Heart right ventricle (tissue), 16 donors: Measurements from ENCODE around the gene TNNI2. TPM values are rescaled to one million over a fixed set of nuclear protein-coding genes. Genes with fewer than 3 reads are reported as not detected.
"Not testable (repeated sequence)": the region's sequence is repeated elsewhere in the genome, so short reads cannot be mapped to it uniquely, and the experiment has no call there.

Source experiments
- ATAC-seq, 8 donors: fragments of 200-7000 bp; cut with Tn5 transposase; one replicate each; pipeline ENCODE4 v1.9.1; 2020; ENCODE audit warnings: mild to moderate bottlenecking in 8 of 8, moderate library complexity in 8 of 8, moderate number of reproducible peaks in 1 of 8
- DNase-seq, 2 donors: peaks; one replicate each; pipeline ENCODE4 v3.0.0-alpha.2; 2020
- H3K27ac ChIP-seq, 10 donors: fragments of 200-600 bp; sonication (generic) in 2 of 10; one replicate each; pipeline versions ENCODE4 v1.5.0 to v1.8.0; 2020 to 2022; ENCODE audit warnings: mild to moderate bottlenecking in 3 of 10
- H3K27me3 ChIP-seq, 7 donors: fragments of 200-600 bp; one replicate each; pipeline ENCODE4 v1.8.0; 2021 to 2022; ENCODE audit warnings: mild to moderate bottlenecking in 2 of 7
- H3K36me3 ChIP-seq, 9 donors: fragments of 200-600 bp; sonication (generic) in 1 of 9; one replicate each; pipeline versions ENCODE4 v1.5.0 to v1.8.0; 2020 to 2022; ENCODE audit warnings: mild to moderate bottlenecking in 2 of 9
- H3K4me1 ChIP-seq, 9 donors: fragments of 200-600 bp; sonication (generic) in 1 of 9; one replicate each; pipeline versions ENCODE4 v1.5.0 to v1.8.0; 2020 to 2022; ENCODE audit warnings: mild to moderate bottlenecking in 4 of 9
- H3K4me3 ChIP-seq, 10 donors: fragments of 200-600 bp; sonication (generic) in 2 of 10; one replicate each; pipeline versions ENCODE4 v1.5.0 to v1.8.0; 2020 to 2022; ENCODE audit warnings: mild to moderate bottlenecking in 7 of 10, moderate library complexity in 2 of 10
- H3K9me3 ChIP-seq, 11 donors: fragments of 200-600 bp in 10 of 11; sonication (generic) in 2 of 11; one replicate each; pipeline versions ENCODE4 v1.5.0 to v1.8.0; 2013 to 2022; ENCODE audit warnings: mild to moderate bottlenecking in 2 of 11, control low read depth in 1 of 11, moderate library complexity in 1 of 11
- WGBS, 2 donors: extraction: QIAGEN DNeasy Blood & Tissue Kit; methylation state at CpG; one replicate each; pipeline ENCODE4 v1.1.7; 2013; ENCODE audit warnings: inconsistent platforms in 1 of 2; 5-methylcytosine and 5-hydroxymethylcytosine counted together
- intact Hi-C, 10 donors: fragments of 100-400 bp; cut with DNase I; formaldehyde crosslinking; loops; one replicate each; pipeline versions ENCODE4 v1.11.1 to v1.14.2; 2022
- polyA plus RNA-seq, 2 donors: library from polyadenylated mRNA; stranded (reverse); fragments of 200-250 nt; gene quantifications; one replicate each; pipeline ENCODE4 v1.2.3, GENCODE V29; 2013
- total RNA-seq, 10 donors: library from RNA; stranded (reverse); fragmentation: NEBNext Ultra II Directional in 3 of 10; extraction: Animal tissue kit (Norgen Biotek cat#: 25700) in 3 of 10; gene quantifications; one replicate each; pipeline versions ENCODE4 v1.2.1 to v1.2.4, GENCODE V29; 2021 to 2023
- TF ChIP-seq, protein P1 (sequence below), 9 donors: fragments of 200-600 bp; sonication (generic) in 2 of 9; IDR thresholded peaks; one replicate each; pipeline versions ENCODE4 v1.5.0 to v1.8.0; 2021 to 2022; ENCODE audit warnings: antibody characterized with exemption in 9 of 9, mild to moderate bottlenecking in 5 of 9, moderate library complexity in 1 of 9
- donor health status: Arrhythmogenic right ventricular cardiomyopathy.
- donor health status: ischemic (EF 13 %, LVEDD 7.1; RV severe dilation, severe dysfunction).
- donor health status: healthy with polysubstance abuse.
- donor health status: DM: no; HTN: yes; CAD: no.
- donor health status: DM: no; HTN: no; CAD: no.
- donor health status: ischemic (EF 25% LVEDD 6.9; RV normal size, moderate dysfunction).
- donor health status: ischemic (EF 25% LVEDD 5.7; RV mildly dilated, moderate dysfunction).
- donor health status: healthy.
- donor health status: DM: yes; HTN: yes; CAD: no.
- donor health status: Ischemic cardiomyopathy.
- donor health status: ischemic (EF 35%, LVEDD 5.7; RV mildly dilated, moderate dysfunction).
- donor health status: nonischemic (EF 11% LVEDD 7.7; RV severe dilation, severe dysfunction).
- donor health status: DM: yes; HTN: yes; CAD: no.
- donor health status: PGD.
- donor health status: ischemic (EF 29% LVEDD 5.4; RV normal size, mild dysfunction).
- donor health status: nonischemic (EF 23%, LVEDD 6.1; RV moderate dilation, normal function).

Gene TNNI2
- total and polyA plus RNA-seq, 12 donors: 0.36 to 1.2 (median 0.55) TPM; not detected in 7

GRCh38 chr11:1812801-1813200, 26.0 kb upstream of the TNNI2 start:
- Histone ChIP-seq H3K27ac (no peak overlapping the region), H3K27me3 (peaks cover 0 to 68% (median 7%) of the 10 kb centered on the region in 7 donors), H3K36me3 (no peaks in the 10 kb centered on the region), H3K4me1 (peaks cover 0 to 11% (median 0%) of the 10 kb centered on the region in 9 donors), H3K9me3 (peaks cover 0 to 14% (median 1%) of the 10 kb centered on the region in 11 donors), H3K4me3 (no peak overlapping the region)
- DNase-seq (no peak), ATAC-seq (no peak)
- intact Hi-C loops: loop anchor here in 1 of 10 donors (5.0 kb wide), 1 partner anchor 116 kb away; the partner anchor contains the start of gene KRTAP5-6
- WGBS, 2 donors: 91 to 95% methylated on average over 15 of the region's 15 CpGs
- TF ChIP-seq, protein P1, sequence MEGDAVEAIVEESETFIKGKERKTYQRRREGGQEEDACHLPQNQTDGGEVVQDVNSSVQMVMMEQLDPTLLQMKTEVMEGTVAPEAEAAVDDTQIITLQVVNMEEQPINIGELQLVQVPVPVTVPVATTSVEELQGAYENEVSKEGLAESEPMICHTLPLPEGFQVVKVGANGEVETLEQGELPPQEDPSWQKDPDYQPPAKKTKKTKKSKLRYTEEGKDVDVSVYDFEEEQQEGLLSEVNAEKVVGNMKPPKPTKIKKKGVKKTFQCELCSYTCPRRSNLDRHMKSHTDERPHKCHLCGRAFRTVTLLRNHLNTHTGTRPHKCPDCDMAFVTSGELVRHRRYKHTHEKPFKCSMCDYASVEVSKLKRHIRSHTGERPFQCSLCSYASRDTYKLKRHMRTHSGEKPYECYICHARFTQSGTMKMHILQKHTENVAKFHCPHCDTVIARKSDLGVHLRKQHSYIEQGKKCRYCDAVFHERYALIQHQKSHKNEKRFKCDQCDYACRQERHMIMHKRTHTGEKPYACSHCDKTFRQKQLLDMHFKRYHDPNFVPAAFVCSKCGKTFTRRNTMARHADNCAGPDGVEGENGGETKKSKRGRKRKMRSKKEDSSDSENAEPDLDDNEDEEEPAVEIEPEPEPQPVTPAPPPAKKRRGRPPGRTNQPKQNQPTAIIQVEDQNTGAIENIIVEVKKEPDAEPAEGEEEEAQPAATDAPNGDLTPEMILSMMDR (IDR thresholded peaks at IDR 0.05): no peak

- intact Hi-C loops: loop anchor here in 1 of 10 donors (5.0 kb wide), 1 partner anchor 116 kb away; the partner anchor contains the start of gene KRTAP5-6
- peaks cover 0 to 20% (median 4%) of the 10 kb centered on the region in 11 donors for H3K9me3 ChIP-seq
- not testable (repeated sequence) for H3K4me3 ChIP-seq, H3K27ac ChIP-seq, ATAC-seq, DNase-seq, H3K36me3 ChIP-seq
- H3K27me3 ChIP-seq: peaks cover 0 to 63% (median 7%) of the 10 kb centered on the region in 7 donors
- WGBS, 2 donors: 86 to 90% methylated on average over 9 of the region's 9 CpGs
- peaks cover 0 to 11% (median 0%) of the 10 kb centered on the region in 9 donors for H3K4me1 ChIP-seq
Measured at GRCh38 chr11:1813356-1813755, 25.4 kb upstream of the TNNI2 start.

GRCh38 chr11:1814691-1815090, 24.1 kb upstream of the TNNI2 start:
- peaks cover 0 to 56% (median 7%) of the 10 kb centered on the region in 7 donors for H3K27me3 ChIP-seq
- WGBS, 2 donors: 78 to 79% methylated on average over 10 of the region's 10 CpGs
- H3K4me3 ChIP-seq: no peak overlapping the region
- H3K9me3 ChIP-seq: peaks cover 0 to 33% (median 7%) of the 10 kb centered on the region in 11 donors
- intact Hi-C loops: loop anchor here in 1 of 10 donors (5.0 kb wide), 1 partner anchor 117 kb away; the partner anchor contains the start of gene KRTAP5-6
- H3K4me1 ChIP-seq: peaks cover 0 to 11% (median 0%) of the 10 kb centered on the region in 9 donors
- TF ChIP-seq, protein P1 (IDR thresholded peaks at IDR 0.05): no peak
- H3K36me3 ChIP-seq: no peaks in the 10 kb centered on the region
- DNase-seq: no peak
- no peak overlapping the region for H3K27ac ChIP-seq
- no peak for ATAC-seq

DNA sequence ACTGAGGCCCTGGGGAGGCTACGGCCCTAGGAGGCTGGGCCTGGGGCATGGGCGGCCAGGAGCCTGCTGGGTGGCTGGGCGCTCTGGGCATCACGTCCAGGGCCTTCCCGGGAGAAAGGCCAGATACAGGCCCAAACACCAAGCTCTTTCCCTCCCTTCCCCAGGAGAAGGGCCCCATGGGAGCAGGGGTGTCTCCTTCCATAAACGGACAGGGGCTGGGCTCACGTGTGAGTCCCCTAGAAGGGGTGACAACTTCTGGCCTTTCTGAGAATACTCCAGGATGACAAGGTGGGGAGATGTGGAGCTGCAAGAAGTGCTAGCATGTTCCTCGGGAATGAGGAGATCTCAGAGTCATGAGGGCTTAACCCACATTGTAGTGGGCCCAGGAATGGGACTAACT, 23.5 kb upstream of the TNNI2 start:
- TF ChIP-seq, protein P1 (IDR thresholded peaks at IDR 0.05): no peak
- intact Hi-C loops: no loop called here
- Histone ChIP-seq H3K9me3 (peaks cover 0 to 37% (median 7%) of the 10 kb centered on the region in 11 donors), H3K27me3 (peaks cover 0 to 50% (median 7%) of the 10 kb centered on the region in 7 donors), H3K36me3 (no peaks in the 10 kb centered on the region), H3K4me1 (peaks cover 0 to 10% (median 0%) of the 10 kb centered on the region in 9 donors), H3K4me3 (no peak overlapping the region), H3K27ac (no peak overlapping the region)
- no peak for DNase-seq
- ATAC-seq: no peak
- 84 to 86% methylated on average over 8 of the region's 8 CpGs for WGBS, 2 donors

GRCh38 chr11:1815751-1816150, 23.0 kb upstream of the TNNI2 start:
- intact Hi-C loops: no loop called here
- H3K27ac ChIP-seq: no peak overlapping the region
- no peak overlapping the region for H3K4me3 ChIP-seq
- H3K4me1 ChIP-seq: peaks cover 0 to 5% (median 0%) of the 10 kb centered on the region in 9 donors
- no peak for ATAC-seq
- peaks cover 0 to 37% (median 7%) of the 10 kb centered on the region in 11 donors for H3K9me3 ChIP-seq
- TF ChIP-seq, protein P1 (IDR thresholded peaks at IDR 0.05): no peak
- no peak for DNase-seq
- no peaks in the 10 kb centered on the region for H3K36me3 ChIP-seq
- peaks cover 0 to 48% (median 7%) of the 10 kb centered on the region in 7 donors for H3K27me3 ChIP-seq
- 82 to 93% methylated on average over 7 of the region's 7 CpGs for WGBS, 2 donors
